ENCODE data around the gene FAM120AOS.

FAM120AOS gene

DNA sequence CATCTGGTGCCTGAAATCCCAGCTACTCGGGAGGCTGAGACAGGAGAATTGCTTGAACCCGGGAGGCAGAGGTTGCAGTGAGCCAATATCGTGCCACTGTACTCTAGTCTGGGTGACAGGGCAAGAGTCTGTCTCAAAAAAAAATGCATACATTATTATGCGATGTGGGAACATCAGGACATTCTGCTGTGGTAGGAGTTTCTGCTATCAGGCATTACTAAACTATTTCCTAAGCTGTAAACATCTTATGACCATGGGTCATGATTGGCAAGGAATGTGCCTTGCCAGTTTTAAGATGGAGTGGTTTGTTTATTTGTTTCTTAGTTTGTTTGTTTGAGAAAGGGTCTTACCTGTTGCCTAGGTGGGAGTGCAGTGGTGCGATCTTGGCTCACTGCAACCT is 47.0 kb downstream of the FAM120AOS start:
- Histone ChIP-seq H3K27me3 (ENCODE audit: control insufficient read depth, insufficient read depth, low read length) (no peaks in the 10 kb centered on the region), H3K9me3 (ENCODE audit: control insufficient read depth, insufficient read depth, low read length) (no peaks in the 10 kb centered on the region), H3K4me3 (ENCODE audit: low read depth, low read length) (no peak overlapping the region), H3K4me1 (ENCODE audit: control insufficient read depth, insufficient read depth, low read length) (no peaks in the 10 kb centered on the region), H3K36me3 (ENCODE audit: control insufficient read depth, insufficient read depth, low read length) (no peaks in the 10 kb centered on the region), H3K9ac (ENCODE audit: low read depth, low read length) (no peak overlapping the region)

- Histone ChIP-seq H3K4me1 (ENCODE audit: control insufficient read depth, insufficient read depth, low read length) (no peaks in the 10 kb centered on the region), H3K27me3 (ENCODE audit: control insufficient read depth, insufficient read depth, low read length) (no peaks in the 10 kb centered on the region), H3K36me3 (ENCODE audit: control insufficient read depth, insufficient read depth, low read length) (no peaks in the 10 kb centered on the region), H3K4me3 (ENCODE audit: low read depth, low read length) (no peak overlapping the region), H3K9ac (ENCODE audit: low read depth, low read length) (no peak overlapping the region), H3K9me3 (ENCODE audit: control insufficient read depth, insufficient read depth, low read length) (no peaks in the 10 kb centered on the region)
Observed at GRCh38 chr9:93398471-93398870, 54.9 kb downstream of the FAM120AOS start.

DNA sequence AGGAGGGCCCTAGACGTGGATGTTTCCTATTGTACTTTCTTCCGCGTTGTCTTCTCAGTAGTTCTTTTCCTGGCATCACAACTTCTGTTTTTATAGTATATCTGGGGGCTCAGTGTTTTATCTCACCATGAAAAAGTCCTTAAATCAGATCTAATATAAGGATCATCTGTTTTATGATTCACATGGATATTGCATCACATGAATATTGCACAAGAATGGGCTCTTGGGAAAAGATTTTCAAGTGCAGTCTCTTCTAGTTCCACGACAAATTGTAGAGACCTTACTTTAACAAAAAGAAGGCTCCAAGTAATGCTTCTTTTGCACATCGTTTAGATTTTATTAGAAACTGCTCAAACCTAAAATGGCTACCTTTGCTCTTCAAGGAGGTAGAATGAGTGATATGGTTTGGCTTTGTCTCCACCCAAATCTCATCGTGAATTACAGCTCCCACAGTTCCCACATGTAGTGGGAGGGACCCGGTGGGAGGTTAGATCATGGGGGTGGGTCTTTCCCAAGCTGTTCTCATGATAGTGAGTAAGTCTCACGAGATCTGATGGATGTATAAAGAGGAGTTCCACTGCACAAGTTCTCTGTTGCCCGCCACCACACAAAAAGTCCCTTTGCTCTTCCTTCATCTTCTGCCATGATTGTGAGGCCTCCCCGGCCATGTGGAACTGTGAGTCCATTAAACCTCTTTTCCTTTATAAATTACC is 55.6 kb downstream of the FAM120AOS start:
- no peaks in the 10 kb centered on the region for H3K9me3 ChIP-seq (ENCODE audit: control insufficient read depth, insufficient read depth, low read length)
- H3K4me1 ChIP-seq (ENCODE audit: control insufficient read depth, insufficient read depth, low read length), result no peaks in the 10 kb centered on the region
- H3K4me3 ChIP-seq (ENCODE audit: low read depth, low read length), result no peak overlapping the region
- no peaks in the 10 kb centered on the region for H3K36me3 ChIP-seq (ENCODE audit: control insufficient read depth, insufficient read depth, low read length)
- H3K27me3 ChIP-seq (ENCODE audit: control insufficient read depth, insufficient read depth, low read length), result no peaks in the 10 kb centered on the region
- H3K9ac ChIP-seq (ENCODE audit: low read depth, low read length), result no peak overlapping the region

Measured in iPS-15b (cell line).